Stimulated activated CD4-positive, alpha-beta T cell treated with anti-CD3 and anti-CD28 coated beads, Interleukin-4, amount 100 ng/mL, for 24 hours (primary cell): ENCODE data around the gene TACO1.

ENCODE experiments used
- DNase-seq: peaks from one replicate; pipeline ENCODE4 v3.0.0-alpha.2; 2020

The TACO1 gene

GRCh38 chr17:63641692-63642448 lies 41.2 kb downstream of the TACO1 start:
- DNase-seq = no peak

DNA sequence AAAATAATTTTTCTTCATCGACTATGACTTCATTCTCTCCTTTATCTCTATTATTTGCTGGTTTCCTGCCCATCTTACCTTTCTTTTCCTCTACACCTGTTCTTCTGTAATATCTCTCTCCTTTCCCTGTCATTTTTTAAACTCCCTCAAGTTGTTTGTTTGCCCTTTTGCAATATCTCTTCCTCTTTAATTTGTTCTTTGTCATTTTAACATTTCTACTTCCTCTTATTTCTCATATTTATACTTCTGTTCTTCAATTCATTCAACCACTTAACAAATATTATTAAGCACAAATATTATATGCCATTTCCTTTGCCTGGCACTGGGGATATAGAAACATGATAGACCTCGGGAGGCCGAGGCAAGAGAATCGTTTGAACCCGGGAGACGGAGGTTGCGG lies 44.2 kb downstream of the TACO1 start:
- DNase-seq = no peak

DNA sequence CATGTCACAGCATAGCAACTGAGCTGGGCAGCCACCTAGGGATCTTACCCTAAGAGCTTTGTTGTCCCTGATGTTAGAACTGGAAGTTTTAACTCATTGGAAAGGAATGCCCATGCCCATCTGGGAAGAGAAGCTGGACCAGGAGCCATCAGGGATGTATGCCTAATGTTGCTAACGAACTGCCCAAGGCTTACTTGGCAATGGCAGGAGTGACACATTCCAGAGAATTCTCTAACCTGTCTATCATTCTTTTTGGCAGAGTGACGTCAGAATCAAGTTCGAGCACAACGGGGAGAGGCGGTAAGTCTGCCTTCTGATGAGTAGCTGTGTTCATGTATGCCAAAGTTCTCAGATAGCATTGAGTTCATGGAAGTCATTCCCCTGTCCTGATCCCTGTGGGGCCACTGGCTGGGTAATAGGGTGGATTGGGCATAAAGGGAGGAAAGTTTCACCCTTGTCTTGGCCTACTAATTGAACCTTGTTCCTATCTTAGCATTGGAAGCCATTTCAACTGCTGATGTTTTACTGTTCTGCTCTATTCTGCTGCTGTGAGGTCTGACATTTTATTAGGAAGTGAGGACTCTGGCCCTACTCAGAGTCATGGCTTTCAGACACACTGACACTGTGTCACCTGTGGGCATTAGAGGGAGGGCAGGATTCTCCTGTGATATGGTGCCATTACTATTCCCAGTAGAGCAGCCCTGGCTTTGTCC lies 45.2 kb downstream of the TACO1 start:
- no peak for DNase-seq

GRCh38 chr17:63646488-63646806 lies 45.8 kb downstream of the TACO1 start:
- DNase-seq = no peak

DNA sequence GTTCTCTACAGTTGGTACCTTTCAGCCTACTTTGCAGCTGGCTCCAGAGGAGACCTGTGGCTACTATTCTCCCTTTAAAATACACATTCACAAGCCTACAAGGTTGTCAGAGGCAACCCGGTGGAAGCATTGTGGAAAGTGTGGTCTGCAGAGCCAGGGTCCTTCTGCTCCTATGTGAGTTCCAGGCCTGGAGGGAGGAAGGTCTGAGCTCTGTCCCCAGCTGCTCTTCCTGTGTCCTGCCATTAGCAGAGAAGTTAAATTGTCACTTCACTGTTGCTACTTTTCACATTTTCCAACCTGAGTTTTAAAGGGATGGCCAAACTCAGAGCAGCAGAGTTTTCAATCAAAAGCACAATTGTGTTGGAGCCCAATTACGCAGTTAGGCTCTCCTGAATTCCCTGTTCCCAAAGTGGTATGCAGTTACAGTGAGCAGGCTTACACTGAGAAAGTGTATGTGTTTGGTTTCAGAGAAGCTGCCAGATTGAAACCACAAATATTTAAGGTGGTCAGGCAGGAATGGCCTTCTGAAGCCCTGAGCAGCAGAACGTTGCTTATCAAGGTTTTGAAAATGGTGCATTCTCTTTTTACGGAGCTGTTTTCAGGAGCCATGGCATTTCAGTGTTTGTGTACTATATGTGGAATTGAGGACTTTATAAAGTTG lies 46.5 kb downstream of the TACO1 start:
- no peak for DNase-seq

GRCh38 chr17:63647936-63648335 lies 47.2 kb downstream of the TACO1 start:
- no peak for DNase-seq

DNA sequence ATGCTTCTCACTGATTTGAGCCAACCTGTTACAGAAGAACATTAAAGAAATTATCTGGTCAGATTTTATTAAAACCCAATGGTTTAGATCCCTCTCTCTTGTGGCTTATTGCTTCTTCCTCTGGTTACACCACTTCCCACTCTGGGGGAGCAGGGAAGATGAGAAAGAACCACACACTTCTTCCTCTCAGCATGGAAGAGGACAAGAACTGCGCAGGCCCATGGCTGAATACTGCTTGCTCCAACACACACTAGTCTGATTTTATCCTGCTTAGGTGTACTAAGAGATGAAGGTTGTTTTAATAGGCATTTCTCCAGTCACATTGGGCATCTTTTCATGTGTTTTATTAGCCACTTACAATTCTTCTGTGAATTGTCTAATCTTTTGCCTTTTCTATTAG lies 49.1 kb downstream of the TACO1 start:
- DNase-seq = no peak

GRCh38 chr17:63652106-63652505 lies 51.4 kb downstream of the TACO1 start:
- no peak for DNase-seq

GRCh38 chr17:63653050-63653449 lies 52.4 kb downstream of the TACO1 start:
- no peak for DNase-seq

GRCh38 chr17:63657786-63658185 lies 57.1 kb downstream of the TACO1 start:
- DNase-seq = no peak
